Measurements from ENCODE around the gene AKAP8L.
A peak's percentile ranks its signal among the peaks of the same experiment; 100 is the strongest.

The AKAP8L gene

GRCh38 chr19:15437355-15438123 lies 18.8 kb upstream of the AKAP8L start:
- Histone ChIP-seq H3K9me3 (ENCODE audit: control insufficient read depth, low read depth, low read length) (no peaks in the 10 kb centered on the region), H3K27me3 (ENCODE audit: control insufficient read depth, insufficient read depth, low read length) (no peaks in the 10 kb centered on the region), H3K36me3 (ENCODE audit: control insufficient read depth, low read depth, low read length) (no peaks in the 10 kb centered on the region), H3K4me3 (ENCODE audit: low read length) (no peak overlapping the region), H3K4me1 (ENCODE audit: control insufficient read depth, low read depth, low read length) (peaks cover 3% of the 10 kb centered on the region), H3K27ac (ENCODE audit: low read length) (no peak overlapping the region), H3K9ac (ENCODE audit: low read length) (no peak overlapping the region)

DNA sequence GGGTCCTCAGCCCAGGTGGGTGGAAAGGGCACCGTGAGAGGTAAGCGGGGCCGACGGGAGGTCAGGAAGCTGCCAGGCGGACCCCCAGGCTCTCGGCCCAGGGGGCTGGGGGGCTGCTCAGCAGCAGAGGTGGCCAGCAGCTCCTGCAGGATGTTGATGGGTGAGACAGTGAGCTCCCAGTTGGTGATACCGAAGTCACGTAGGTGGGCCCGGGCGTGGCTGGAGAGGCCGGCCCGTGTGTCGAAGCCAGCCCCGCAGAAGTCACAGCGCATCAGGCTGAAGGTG lies 18.0 kb upstream of the AKAP8L start:
- no peak overlapping the region for H3K4me3 ChIP-seq (ENCODE audit: low read length)
- no peak overlapping the region for H3K9ac ChIP-seq (ENCODE audit: low read length)
- H3K27ac ChIP-seq (ENCODE audit: low read length), result no peak overlapping the region
- H3K4me1 ChIP-seq (ENCODE audit: control insufficient read depth, low read depth, low read length), result peaks cover 3% of the 10 kb centered on the region
- H3K9me3 ChIP-seq (ENCODE audit: control insufficient read depth, low read depth, low read length), result no peaks in the 10 kb centered on the region
- no peaks in the 10 kb centered on the region for H3K36me3 ChIP-seq (ENCODE audit: control insufficient read depth, low read depth, low read length)
- no peaks in the 10 kb centered on the region for H3K27me3 ChIP-seq (ENCODE audit: control insufficient read depth, insufficient read depth, low read length)

GRCh38 chr19:15436012-15436825 lies 17.4 kb upstream of the AKAP8L start:
- Histone ChIP-seq H3K36me3 (ENCODE audit: control insufficient read depth, low read depth, low read length) (no peaks in the 10 kb centered on the region), H3K9me3 (ENCODE audit: control insufficient read depth, low read depth, low read length) (no peaks in the 10 kb centered on the region), H3K4me1 (ENCODE audit: control insufficient read depth, low read depth, low read length) (peaks cover 3% of the 10 kb centered on the region), H3K27ac (ENCODE audit: low read length) (no peak overlapping the region), H3K4me3 (ENCODE audit: low read length) (no peak overlapping the region), H3K9ac (ENCODE audit: low read length) (no peak overlapping the region), H3K27me3 (ENCODE audit: control insufficient read depth, insufficient read depth, low read length) (no peaks in the 10 kb centered on the region)

GRCh38 chr19:15433519-15434069 lies 14.8 kb upstream of the AKAP8L start:
- H3K4me3 ChIP-seq (ENCODE audit: low read length), result peak overlapping the region; percentile 82
- no peaks in the 10 kb centered on the region for H3K27me3 ChIP-seq (ENCODE audit: control insufficient read depth, insufficient read depth, low read length)
- H3K9me3 ChIP-seq (ENCODE audit: control insufficient read depth, low read depth, low read length), result no peaks in the 10 kb centered on the region
- H3K4me1 ChIP-seq (ENCODE audit: control insufficient read depth, low read depth, low read length), result peaks cover 3% of the 10 kb centered on the region
- H3K27ac ChIP-seq (ENCODE audit: low read length), result no peak overlapping the region
- H3K36me3 ChIP-seq (ENCODE audit: control insufficient read depth, low read depth, low read length), result no peaks in the 10 kb centered on the region
- no peak overlapping the region for H3K9ac ChIP-seq (ENCODE audit: low read length)

DNA sequence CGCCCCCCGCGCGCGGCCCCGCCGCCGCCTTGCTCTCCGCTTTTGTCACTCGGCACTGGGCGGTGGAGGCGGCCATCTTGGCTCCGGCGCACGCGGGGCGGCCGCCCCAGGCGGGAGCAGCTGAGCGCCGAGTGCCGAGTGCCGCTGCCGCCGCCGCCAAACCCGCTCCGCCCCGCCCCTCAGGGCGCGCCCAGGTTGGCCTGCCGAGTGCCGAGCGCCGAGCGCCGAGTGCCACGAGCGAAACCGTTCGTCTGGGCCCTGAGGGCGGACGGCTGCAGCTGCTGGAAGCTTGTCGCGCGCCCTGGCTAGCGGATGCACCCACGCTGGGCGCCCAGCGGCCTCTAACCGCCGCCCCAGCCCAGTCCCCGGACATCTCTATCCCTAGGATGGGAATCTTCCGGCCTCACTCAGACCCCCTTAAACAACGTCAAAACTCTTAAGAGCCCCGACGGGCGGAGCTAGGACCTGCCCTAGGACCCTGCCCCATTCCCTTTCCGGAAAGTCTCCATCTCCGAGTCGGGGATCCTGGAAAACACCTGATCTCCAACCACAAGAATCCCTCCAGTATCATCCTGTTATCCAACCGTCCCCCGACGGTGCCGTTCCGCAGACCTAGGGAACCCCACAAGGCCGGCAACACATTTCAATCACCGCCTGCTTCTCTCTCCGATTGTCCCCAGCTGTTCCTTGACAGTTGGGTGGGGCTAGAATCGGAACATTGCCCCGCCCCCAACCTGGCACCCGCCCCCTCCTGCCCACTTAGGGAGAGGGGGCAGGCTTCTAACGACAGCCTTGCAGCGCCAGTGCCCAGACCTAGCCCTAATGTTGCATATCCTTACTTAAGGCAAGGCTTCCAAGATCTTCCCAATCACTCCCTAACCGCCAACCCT lies 14.1 kb upstream of the AKAP8L start:
- H3K9me3 ChIP-seq (ENCODE audit: control insufficient read depth, low read depth, low read length), result no peaks in the 10 kb centered on the region
- H3K4me3 ChIP-seq (ENCODE audit: low read length), result peak overlapping the region; percentile 82
- no peak overlapping the region for H3K27ac ChIP-seq (ENCODE audit: low read length)
- H3K9ac ChIP-seq (ENCODE audit: low read length), result no peak overlapping the region
- H3K27me3 ChIP-seq (ENCODE audit: control insufficient read depth, insufficient read depth, low read length), result no peaks in the 10 kb centered on the region
- H3K36me3 ChIP-seq (ENCODE audit: control insufficient read depth, low read depth, low read length), result no peaks in the 10 kb centered on the region
- peaks cover 3% of the 10 kb centered on the region for H3K4me1 ChIP-seq (ENCODE audit: control insufficient read depth, low read depth, low read length)

DNA sequence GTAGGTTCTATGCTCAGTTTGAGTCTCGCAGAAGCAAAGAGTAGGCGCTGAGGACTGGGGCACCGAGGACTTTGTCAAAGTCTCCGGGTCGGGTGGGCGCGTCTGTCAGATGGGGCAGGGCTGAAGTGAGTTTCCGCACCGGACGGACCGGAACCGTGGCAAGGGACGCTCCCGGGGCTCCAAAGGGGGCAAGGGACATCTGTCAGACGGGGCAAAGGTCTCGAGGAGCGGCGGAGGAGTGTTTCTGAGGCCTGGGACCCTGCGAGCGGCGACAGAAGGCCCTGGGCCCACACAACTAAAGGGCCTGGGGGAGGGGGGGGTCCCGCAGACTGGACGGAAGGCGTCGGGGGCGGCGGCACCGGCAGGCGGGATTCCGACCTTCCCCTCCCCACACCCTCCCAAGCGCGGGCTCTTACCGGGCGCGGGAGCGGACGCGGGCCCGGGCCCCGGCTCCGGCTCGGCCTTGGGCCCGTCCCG lies 13.3 kb upstream of the AKAP8L start:
- H3K27me3 ChIP-seq (ENCODE audit: control insufficient read depth, insufficient read depth, low read length), result no peaks in the 10 kb centered on the region
- no peak overlapping the region for H3K27ac ChIP-seq (ENCODE audit: low read length)
- no peaks in the 10 kb centered on the region for H3K9me3 ChIP-seq (ENCODE audit: control insufficient read depth, low read depth, low read length)
- H3K36me3 ChIP-seq (ENCODE audit: control insufficient read depth, low read depth, low read length), result peaks cover 4% of the 10 kb centered on the region
- peak overlapping the region; percentile 83 for H3K4me3 ChIP-seq (ENCODE audit: low read length)
- H3K4me1 ChIP-seq (ENCODE audit: control insufficient read depth, low read depth, low read length), result peaks cover 3% of the 10 kb centered on the region
- peak overlapping the region; percentile 79 for H3K9ac ChIP-seq (ENCODE audit: low read length)

GRCh38 chr19:15431396-15432017 lies 12.7 kb upstream of the AKAP8L start:
- Histone ChIP-seq H3K27me3 (ENCODE audit: control insufficient read depth, insufficient read depth, low read length) (no peaks in the 10 kb centered on the region), H3K4me1 (ENCODE audit: control insufficient read depth, low read depth, low read length) (peaks cover 3% of the 10 kb centered on the region), H3K9me3 (ENCODE audit: control insufficient read depth, low read depth, low read length) (no peaks in the 10 kb centered on the region), H3K4me3 (ENCODE audit: low read length) (peak overlapping the region; percentile 83), H3K36me3 (ENCODE audit: control insufficient read depth, low read depth, low read length) (peaks cover 9% of the 10 kb centered on the region), H3K27ac (ENCODE audit: low read length) (no peak overlapping the region), H3K9ac (ENCODE audit: low read length) (peak overlapping the region; percentile 79)

DNA sequence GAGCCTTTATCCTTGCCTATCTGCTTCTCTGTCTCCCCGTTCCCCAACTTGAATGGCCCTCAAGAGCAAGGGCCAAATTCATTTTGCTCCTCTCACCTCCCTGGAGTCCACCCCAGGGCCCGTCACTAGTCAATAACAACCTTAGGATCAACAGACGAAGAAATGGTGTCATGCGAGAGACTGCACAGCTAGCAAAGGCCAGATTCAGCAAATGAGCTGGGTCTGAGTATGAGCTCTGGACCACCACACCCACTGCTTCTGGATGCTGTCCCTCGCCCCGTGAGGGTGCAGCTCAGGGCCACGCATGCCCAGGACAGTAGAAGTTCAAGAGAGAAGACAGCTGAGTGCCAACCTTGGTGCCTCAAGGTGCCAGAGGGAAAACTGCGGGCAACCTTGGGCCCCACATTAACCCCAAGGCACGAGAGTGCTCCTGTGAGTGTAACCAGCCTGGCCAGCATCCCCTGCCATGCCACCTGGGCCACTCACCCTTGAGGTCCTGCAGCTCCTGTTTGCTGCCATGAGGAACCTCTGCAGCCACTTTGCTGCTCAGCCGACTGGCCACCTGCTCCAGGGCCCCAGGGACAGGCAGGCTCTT lies 11.8 kb upstream of the AKAP8L start:
- Histone ChIP-seq H3K4me3 (ENCODE audit: low read length) (peak overlapping the region; percentile 83), H3K4me1 (ENCODE audit: control insufficient read depth, low read depth, low read length) (peaks cover 3% of the 10 kb centered on the region), H3K27me3 (ENCODE audit: control insufficient read depth, insufficient read depth, low read length) (no peaks in the 10 kb centered on the region), H3K9ac (ENCODE audit: low read length) (no peak overlapping the region), H3K36me3 (ENCODE audit: control insufficient read depth, low read depth, low read length) (peaks cover 16% of the 10 kb centered on the region), H3K27ac (ENCODE audit: low read length) (no peak overlapping the region), H3K9me3 (ENCODE audit: control insufficient read depth, low read depth, low read length) (no peaks in the 10 kb centered on the region)

GRCh38 chr19:15429825-15430467 lies 11.2 kb upstream of the AKAP8L start:
- H3K9me3 ChIP-seq (ENCODE audit: control insufficient read depth, low read depth, low read length), result no peaks in the 10 kb centered on the region
- no peak overlapping the region for H3K4me3 ChIP-seq (ENCODE audit: low read length)
- no peaks in the 10 kb centered on the region for H3K27me3 ChIP-seq (ENCODE audit: control insufficient read depth, insufficient read depth, low read length)
- H3K4me1 ChIP-seq (ENCODE audit: control insufficient read depth, low read depth, low read length), result peaks cover 3% of the 10 kb centered on the region
- H3K9ac ChIP-seq (ENCODE audit: low read length), result no peak overlapping the region
- peaks cover 16% of the 10 kb centered on the region for H3K36me3 ChIP-seq (ENCODE audit: control insufficient read depth, low read depth, low read length)
- H3K27ac ChIP-seq (ENCODE audit: low read length), result no peak overlapping the region

Data from iPS-18a (cell line).